Smooth muscle cell (in vitro differentiated cells): Measurements from ENCODE around the gene GATC. TPM values are rescaled to one million over a fixed set of nuclear protein-coding genes. Genes with fewer than 3 reads are reported as not detected.

Experiments used
- polyA plus RNA-seq: library from polyadenylated mRNA; unstranded; fragments of >200 nt; fragmentation: Nextera tagmentation; extraction: Ambion mirVana; gene quantifications from 2 replicates; pipeline ENCODE4 v1.2.1, GENCODE V29; 2016
- small RNA-seq: library from RNA; depleted of rRNA; stranded (forward); fragments of <200 nt; gene quantifications from one replicate; pipeline ENCODE3, GENCODE V24; 2014
- total RNA-seq: library from RNA; depleted of rRNA; stranded (reverse); fragments of >200 nt; gene quantifications from 2 replicates; pipeline ENCODE4 v1.2.3, GENCODE V29; 2014

GATC gene
- total and polyA plus RNA-seq, 2 experiments from 2014 or later, result 10.3 to 22.2 TPM

Small RNAs within 50 kb of the gene (small RNA-seq; reads per million reads assigned to genes)
- gene RF00019, result not detected

Other genes starting within 250 kb of the GATC start
- gene RPLP0, start 245.3 kb upstream of the GATC start, total RNA-seq, result 2,989 and 3,138 TPM in 2 replicates
- gene RPLP0, start 245.3 kb upstream of the GATC start, polyA plus RNA-seq, result 1,054 and 1,106 TPM in 2 replicates
- gene PXN, start 180.7 kb upstream of the GATC start, total RNA-seq, result 16.6 and 17.2 TPM in 2 replicates
- 27.0 and 61.2 TPM in 2 replicates for gene PXN, start 180.7 kb upstream of the GATC start, polyA plus RNA-seq
- under 0.01 TPM in 2 replicates for gene RNU4-2, start 154.5 kb upstream of the GATC start, total RNA-seq
- gene RNU4-2, start 154.5 kb upstream of the GATC start, polyA plus RNA-seq, result 4.5 TPM in 1 of 2 replicates, not detected in the other
- under 0.01 TPM in 2 replicates for gene RNU4-1, start 153.2 kb upstream of the GATC start, total RNA-seq
- 3.8 TPM in 1 of 2 replicates, not detected in the other for gene RNU4-1, start 153.2 kb upstream of the GATC start, polyA plus RNA-seq
- gene SIRT4, start 144.1 kb upstream of the GATC start, total RNA-seq, result 2.7 and 4.8 TPM in 2 replicates
- gene SIRT4, start 144.1 kb upstream of the GATC start, polyA plus RNA-seq, result 5.3 and 5.5 TPM in 2 replicates
- gene PLA2G1B, start 118.7 kb upstream of the GATC start, total RNA-seq, result not detected in 2 replicates
- gene PLA2G1B, start 118.7 kb upstream of the GATC start, polyA plus RNA-seq, result not detected in 2 replicates
- gene MSI1, start 77.3 kb upstream of the GATC start, total RNA-seq, result 1.2 and 1.3 TPM in 2 replicates
- 5.0 and 6.8 TPM in 2 replicates for gene MSI1, start 77.3 kb upstream of the GATC start, polyA plus RNA-seq
- gene COX6A1, start 8.3 kb upstream of the GATC start, total RNA-seq, result 597 and 788 TPM in 2 replicates
- gene COX6A1, start 8.3 kb upstream of the GATC start, polyA plus RNA-seq, result 949 and 1,088 TPM in 2 replicates
- gene TRIAP1, start 60 bp upstream of the GATC start, total RNA-seq, result 47.1 and 54.8 TPM in 2 replicates
- 67.0 and 70.6 TPM in 2 replicates for gene TRIAP1, start 60 bp upstream of the GATC start, polyA plus RNA-seq
- 133 and 148 TPM in 2 replicates for gene SRSF9, start 23.3 kb downstream of the GATC start, total RNA-seq
- 264 and 289 TPM in 2 replicates for gene SRSF9, start 23.3 kb downstream of the GATC start, polyA plus RNA-seq
- gene DYNLL1, start 49.7 kb downstream of the GATC start, total RNA-seq, result 403 and 502 TPM in 2 replicates
- 497 and 616 TPM in 2 replicates for gene DYNLL1, start 49.7 kb downstream of the GATC start, polyA plus RNA-seq
- 32.5 and 34.7 TPM in 2 replicates for gene COQ5, start 82.7 kb downstream of the GATC start, total RNA-seq
- gene COQ5, start 82.7 kb downstream of the GATC start, polyA plus RNA-seq, result 39.9 and 46.9 TPM in 2 replicates
- 49.0 and 63.2 TPM in 2 replicates for gene RNF10, start 87.9 kb downstream of the GATC start, total RNA-seq
- 115 and 134 TPM in 2 replicates for gene RNF10, start 87.9 kb downstream of the GATC start, polyA plus RNA-seq
- gene POP5, start 135.0 kb downstream of the GATC start, total RNA-seq, result 21.8 and 25.8 TPM in 2 replicates
- 40.4 and 57.5 TPM in 2 replicates for gene POP5, start 135.0 kb downstream of the GATC start, polyA plus RNA-seq
- gene CABP1, start 194.2 kb downstream of the GATC start, total RNA-seq, result not detected in 2 replicates
- 0.50 TPM in 1 of 2 replicates, not detected in the other for gene CABP1, start 194.2 kb downstream of the GATC start, polyA plus RNA-seq
- 70.7 and 92.5 TPM in 2 replicates for gene MLEC, start 240.7 kb downstream of the GATC start, total RNA-seq
- 220 and 230 TPM in 2 replicates for gene MLEC, start 240.7 kb downstream of the GATC start, polyA plus RNA-seq